HG02798 (cell line): ENCODE results near the gene NAT16.

Source experiments
- ATAC-seq: cut with Tn5 transposase; IDR thresholded peaks from one replicate; pipeline ENCODE4 v1.9.1; 2021; ENCODE audit warnings: mild to moderate bottlenecking; ENCODE audit not compliant: unreplicated experiment, poor library complexity

NAT16 gene

GRCh38 chr7:101180130-101180755 is at the start of gene NAT16:
Gene NAT16, minus strand, starts transcription at chr7:101180293. Its CDS starts 5,486 bp downstream, at chr7:101174807.
- ATAC-seq, result no peak

GRCh38 chr7:101226721-101227120 is 46.6 kb upstream of the NAT16 start:
- ATAC-seq, result no peak

- ATAC-seq, result no peak
These were observed 45.6 kb upstream of the NAT16 start for GRCh38 chr7:101225650-101226049.

- no peak for ATAC-seq
These were observed 43.4 kb upstream of the NAT16 start for GRCh38 chr7:101223528-101223927.

- no peak for ATAC-seq
These were observed 42.3 kb upstream of the NAT16 start for GRCh38 chr7:101222275-101222830.

GRCh38 chr7:101220295-101220694 is 40.2 kb upstream of the NAT16 start:
- ATAC-seq, result no peak

- no peak for ATAC-seq
These were observed 38.4 kb upstream of the NAT16 start for GRCh38 chr7:101218236-101219125.

- peak; percentile 79 for ATAC-seq
These were observed 37.5 kb upstream of the NAT16 start, which contains the start of the genes PLOD3 and ZNHIT1 for GRCh38 chr7:101217388-101218235. Gene PLOD3, minus strand, starts transcription at chr7:101217581. Its CDS starts 307 bp downstream, at chr7:101217274. Gene ZNHIT1, plus strand, starts transcription at chr7:101218165. Its CDS starts 31 bp downstream, at chr7:101218196.

- ATAC-seq, result peak; percentile 17
These were observed 36.8 kb upstream of the NAT16 start for GRCh38 chr7:101216860-101217387.

- ATAC-seq, result no peak
These were observed 36.1 kb upstream of the NAT16 start for GRCh38 chr7:101216001-101216859.

- ATAC-seq, result no peak
These were observed 31.9 kb upstream of the NAT16 start for GRCh38 chr7:101212014-101212413.

- ATAC-seq, result no peak
These were observed 31.4 kb upstream of the NAT16 start for GRCh38 chr7:101211501-101211900.

GRCh38 chr7:101210143-101210542 is 30.1 kb upstream of the NAT16 start:
- ATAC-seq, result no peak

GRCh38 chr7:101208794-101209193 is 28.7 kb upstream of the NAT16 start:
- ATAC-seq, result no peak

- no peak for ATAC-seq
These were observed 27.4 kb upstream of the NAT16 start for GRCh38 chr7:101207459-101207858.

GRCh38 chr7:101206665-101207042 is 26.6 kb upstream of the NAT16 start:
- ATAC-seq, result no peak

- ATAC-seq, result no peak
These were observed 26.0 kb upstream of the NAT16 start for GRCh38 chr7:101205901-101206664.
